NK-92 (cell line): ENCODE data around the gene LRSAM1.

ENCODE experiments used
- DNase-seq: peaks from one replicate; lab custom pipeline; 2025; ENCODE audit not compliant: unreplicated experiment; lab: John Stamatoyannopoulos, UW

Gene LRSAM1

DNA sequence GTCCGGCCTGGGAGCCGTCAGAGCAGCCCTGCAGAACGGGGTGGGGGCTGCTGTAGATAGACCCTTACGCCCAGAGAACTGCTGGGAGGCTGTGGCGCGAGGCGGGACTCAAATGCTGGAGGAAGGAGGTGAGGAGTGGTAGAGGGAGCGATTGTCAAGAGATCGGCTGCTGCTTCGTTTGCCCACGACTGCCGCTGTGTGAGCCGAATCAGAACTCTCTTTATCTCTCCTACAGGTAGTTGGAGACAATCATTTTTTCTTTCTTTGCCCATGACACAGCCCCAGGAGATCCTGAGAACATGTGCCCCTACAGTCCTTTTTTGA lies 26.7 kb upstream of the LRSAM1 start:
- no peak for DNase-seq

DNA sequence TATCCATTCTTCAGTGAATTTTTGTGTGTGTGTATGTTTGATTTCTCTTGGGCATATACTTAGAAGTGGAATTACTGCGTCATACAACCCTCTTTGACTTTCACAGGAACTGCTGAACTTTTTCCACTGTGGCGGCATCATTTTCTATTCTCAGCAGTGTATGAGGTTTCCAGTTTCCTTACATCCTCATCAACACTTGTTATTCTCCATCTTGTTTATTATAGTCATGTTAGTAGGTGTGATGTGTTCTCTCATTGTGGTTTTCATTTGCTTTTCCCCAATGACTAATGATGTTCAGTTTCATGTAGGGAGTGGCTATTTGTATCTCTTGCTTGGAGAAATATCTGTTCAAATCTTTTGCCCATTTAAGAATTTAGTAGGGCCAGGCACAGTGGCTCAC lies 24.6 kb upstream of the LRSAM1 start:
- DNase-seq = no peak

DNA sequence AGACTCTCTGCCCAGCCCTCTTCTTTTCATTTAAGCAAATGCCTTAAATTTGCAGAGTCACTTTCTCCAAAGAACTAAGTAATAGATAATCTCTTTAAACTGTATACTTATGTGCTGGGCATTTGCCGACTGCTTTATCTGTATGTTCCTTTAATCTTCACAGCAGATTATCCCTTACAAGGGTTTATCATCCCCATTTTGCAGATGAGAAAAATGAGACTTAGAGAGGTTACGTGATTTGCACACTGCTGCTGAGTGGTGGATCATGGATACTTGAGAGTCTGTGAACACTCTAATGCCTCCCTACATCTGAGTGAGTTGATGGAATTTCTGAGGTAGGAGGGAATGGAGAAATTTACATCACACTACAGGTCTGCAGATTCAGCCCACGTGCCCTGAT lies 23.0 kb upstream of the LRSAM1 start:
- DNase-seq = no peak

DNA sequence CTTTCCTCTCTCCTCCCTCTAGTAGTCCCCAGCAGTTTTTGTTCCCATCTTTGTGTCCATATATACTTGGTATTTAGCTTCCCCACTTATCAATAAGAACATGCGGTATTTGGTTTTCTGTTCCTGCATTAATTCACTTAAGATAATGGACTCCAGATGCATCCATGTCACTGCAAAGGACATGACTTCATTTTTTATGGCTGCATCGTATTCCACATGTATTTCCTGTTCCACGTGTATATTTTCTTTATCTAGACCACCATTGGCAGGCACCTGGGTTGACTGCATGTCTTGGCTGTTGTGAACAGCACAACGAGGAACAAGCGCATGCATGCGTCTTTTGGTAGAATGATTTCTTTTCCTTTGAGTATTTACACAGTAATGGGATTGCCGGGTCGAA lies 20.9 kb upstream of the LRSAM1 start:
- no peak for DNase-seq

DNA sequence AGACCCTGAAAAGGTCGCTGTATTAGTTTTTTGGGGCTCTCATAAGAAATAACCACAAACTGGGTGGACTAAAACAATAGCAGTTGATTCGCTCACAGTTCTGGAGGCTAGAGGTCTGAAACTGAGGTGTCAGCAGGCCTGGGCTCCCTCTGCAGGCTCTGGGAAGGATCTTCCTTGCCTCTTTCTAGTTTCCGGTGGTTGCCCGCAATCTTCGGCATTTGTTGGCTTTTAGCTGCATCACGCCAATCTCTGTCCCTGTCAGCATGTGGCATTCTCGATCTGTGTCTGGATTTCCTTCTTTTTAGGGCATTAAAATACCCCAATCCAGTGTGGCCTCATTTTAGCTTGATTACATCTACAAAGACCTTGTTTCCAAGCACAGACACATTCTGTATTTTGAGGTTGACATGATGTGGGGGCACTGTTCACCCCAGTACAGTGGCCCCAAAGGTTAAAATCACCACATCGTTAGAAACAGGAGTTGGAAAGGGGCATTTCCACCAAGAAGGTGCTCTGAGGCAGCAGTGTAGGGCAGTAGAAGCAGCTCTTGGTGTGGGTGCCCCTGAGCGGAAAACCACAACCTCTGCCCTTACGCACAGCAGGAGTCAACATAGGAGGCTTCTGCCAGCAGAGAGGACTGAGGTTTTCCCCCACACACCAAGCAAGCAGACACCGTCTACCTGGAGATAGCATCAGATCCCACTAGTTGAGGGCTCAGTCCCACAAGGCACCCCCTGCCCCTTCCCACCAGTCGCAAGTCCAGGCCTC lies 13.6 kb upstream of the LRSAM1 start:
- DNase-seq = no peak

DNA sequence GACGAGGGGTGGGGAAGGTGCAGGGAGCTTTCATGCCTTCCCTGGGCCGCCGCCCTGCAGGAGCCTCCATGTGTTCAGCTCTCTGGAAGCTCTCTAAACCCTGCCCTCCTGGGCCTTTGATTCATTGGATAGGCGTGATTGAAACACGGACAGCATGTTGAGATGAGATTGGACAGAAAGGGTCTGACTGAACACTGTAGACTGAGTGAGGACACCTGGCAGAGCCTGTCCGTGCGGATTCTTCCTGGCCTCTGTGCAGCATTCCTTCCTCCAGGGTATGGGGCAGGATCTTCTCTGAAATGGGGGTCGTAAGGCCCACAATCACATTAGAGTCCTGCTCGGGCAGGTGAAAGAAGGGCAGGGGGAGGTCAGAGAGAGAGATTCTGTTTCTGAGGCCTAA lies 12.9 kb upstream of the LRSAM1 start:
- DNase-seq = no peak

DNA sequence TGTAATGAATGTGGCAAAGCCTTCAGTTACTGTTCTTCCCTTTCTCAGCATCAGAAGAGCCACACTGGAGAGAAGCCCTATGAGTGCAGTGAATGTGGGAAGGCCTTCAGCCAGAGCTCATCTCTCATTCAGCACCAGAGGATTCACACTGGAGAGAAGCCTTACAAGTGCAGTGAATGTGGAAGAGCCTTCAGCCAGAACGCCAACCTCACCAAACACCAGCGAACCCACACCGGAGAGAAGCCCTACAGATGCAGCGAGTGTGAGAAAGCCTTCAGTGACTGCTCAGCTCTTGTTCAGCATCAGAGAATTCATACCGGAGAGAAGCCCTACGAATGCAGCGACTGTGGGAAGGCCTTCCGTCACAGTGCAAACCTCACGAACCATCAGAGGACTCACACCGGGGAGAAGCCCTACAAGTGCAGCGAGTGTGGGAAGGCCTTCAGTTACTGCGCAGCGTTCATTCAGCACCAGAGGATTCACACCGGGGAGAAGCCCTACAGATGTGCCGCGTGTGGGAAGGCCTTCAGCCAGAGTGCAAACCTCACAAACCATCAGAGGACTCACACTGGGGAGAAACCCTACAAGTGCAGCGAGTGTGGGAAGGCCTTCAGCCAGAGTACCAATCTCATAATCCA lies 6.9 kb upstream of the LRSAM1 start:
- DNase-seq = no peak

DNA sequence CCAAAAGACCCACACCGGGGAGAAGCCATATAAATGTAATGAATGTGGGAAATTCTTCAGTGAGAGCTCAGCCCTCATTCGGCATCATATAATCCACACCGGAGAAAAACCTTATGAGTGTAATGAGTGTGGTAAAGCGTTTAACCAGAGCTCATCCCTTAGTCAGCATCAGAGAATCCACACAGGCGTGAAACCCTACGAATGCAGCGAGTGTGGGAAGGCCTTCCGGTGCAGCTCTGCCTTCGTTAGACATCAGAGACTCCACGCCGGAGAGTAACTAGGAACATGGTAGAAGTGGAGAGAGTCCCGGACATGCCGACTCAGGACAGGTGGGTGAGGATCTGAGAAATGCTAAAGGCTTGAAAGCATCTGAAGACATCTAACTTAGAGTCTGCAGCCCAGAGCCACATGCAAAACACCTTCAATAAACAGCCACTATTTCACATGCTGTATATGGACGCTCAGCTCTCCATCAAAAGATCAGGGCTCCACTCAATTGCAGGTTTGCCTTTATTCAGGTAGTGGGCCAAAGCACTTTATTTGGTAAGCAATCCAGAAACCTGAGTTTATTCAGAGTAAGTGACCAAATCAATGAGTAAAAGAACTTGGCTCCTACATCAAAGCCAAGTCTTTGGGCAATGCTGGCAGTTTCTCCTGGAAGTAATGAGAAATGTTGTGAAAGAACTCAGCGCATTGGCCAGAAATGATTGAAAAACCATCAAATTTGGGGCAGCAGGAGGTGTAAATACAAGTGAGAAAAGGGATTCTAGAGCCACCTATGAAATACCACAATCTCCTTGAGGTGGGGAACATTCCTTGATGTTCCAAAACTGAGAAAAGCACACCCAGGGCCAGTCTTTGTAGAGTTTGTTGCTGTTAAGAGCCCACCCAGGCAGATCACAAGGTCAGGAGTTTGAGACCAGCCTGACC lies 6.1 kb upstream of the LRSAM1 start:
- DNase-seq = no peak

DNA sequence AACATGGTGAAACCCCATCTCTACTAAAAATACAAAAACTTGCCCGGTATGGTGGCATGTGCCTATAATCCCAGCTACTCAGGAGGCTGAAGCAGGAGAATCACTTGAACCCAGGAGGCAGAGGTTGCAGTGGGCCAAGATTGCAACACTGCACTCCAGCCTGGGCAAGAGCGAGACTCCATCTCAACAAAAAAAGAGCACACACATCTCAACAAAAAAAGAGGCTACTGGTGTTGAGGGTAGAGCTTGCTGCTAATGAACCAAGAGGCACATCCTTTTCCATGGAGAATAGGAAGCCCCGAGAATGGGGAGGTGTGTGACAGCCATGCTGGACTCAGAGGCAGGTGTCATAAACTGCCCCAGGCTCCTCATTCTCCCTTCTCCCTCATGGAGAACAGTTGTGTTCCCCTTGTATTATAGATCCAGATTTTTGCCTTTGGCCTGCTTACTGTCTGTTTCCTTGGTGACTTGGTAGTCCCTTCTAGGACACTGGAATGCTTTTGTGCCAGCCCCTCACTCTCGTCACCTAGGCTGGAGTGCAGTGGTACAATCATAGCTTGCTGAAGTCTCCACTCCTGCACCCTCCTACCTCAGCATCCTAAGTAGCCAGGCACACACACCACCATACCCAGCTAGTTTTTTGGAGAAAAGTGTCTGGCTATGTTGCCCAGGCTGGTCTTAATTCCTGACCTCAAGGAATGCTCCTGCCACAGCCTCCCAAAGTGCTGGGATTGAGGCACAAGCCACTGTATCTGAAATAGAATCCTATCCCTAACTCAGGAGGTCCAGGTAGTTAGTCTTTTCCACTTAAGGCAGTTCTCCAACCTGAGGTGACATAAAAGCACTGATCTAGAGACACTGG lies 5.2 kb upstream of the LRSAM1 start:
- DNase-seq = no peak

DNA sequence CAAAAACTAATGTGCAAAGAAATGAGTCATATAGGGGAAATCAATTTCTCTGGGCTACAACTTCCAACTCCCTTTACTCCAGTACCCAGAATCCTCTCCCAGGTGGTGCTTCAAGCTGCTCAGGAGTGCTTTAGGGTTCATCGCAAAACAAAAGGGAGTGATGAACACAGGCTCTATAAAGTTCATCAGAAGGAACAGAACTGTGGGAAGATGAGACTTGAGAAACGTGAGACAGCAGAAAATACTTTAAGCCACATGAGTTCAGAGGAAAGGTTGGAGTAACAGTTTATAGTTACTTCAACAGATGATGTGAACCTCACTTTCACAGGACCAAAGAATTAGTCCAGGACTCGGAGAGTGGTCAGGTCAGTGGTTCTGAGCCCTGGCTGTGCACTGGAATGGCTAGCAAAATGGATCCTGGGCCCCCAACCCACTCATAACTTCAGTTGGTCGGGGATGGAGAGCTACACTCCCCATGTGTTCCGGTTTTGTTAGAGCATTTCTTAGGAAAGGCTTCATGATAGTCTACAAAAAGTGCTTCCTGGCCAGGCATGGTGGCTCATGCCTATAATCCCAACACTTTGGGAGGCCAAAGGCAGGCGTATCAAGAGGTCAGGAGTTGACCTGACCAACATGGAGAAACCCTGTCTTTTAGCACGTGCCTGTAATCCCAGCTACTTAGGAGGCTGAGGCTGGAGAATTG lies 4.4 kb upstream of the LRSAM1 start:
- no peak for DNase-seq

DNA sequence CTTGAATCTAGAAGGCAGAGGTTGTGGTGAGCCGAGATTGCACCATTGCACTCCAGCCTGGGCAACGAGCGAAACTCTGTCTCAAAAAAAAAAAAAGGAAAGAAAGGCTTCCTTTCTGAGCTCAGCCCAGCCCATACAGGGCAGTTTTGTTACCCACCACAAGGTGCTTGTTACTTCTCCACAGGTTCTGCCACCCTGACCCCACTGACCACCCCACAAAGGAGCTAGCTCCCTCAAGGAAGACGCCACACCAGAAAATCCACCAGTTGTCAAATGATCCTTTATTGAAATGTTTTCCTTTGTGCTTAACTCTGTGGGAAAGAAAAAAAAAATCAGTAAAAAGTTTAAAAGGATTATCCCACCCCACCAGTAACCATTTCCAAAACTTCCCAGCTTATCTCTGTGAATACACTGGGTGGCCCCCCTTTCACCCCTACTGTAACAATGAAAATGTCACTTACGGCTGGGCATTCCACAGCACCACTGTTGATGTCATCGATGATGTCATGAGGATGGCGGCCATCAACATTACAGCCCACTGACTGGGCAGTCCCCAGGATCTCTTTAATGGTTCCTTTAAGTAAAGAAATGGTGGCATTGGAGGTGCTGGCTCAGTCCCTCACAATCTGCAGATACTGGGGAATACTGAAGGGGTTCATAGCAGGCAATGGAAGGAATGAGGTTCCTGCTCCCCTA lies 3.7 kb upstream of the LRSAM1 start:
- no peak for DNase-seq

DNA sequence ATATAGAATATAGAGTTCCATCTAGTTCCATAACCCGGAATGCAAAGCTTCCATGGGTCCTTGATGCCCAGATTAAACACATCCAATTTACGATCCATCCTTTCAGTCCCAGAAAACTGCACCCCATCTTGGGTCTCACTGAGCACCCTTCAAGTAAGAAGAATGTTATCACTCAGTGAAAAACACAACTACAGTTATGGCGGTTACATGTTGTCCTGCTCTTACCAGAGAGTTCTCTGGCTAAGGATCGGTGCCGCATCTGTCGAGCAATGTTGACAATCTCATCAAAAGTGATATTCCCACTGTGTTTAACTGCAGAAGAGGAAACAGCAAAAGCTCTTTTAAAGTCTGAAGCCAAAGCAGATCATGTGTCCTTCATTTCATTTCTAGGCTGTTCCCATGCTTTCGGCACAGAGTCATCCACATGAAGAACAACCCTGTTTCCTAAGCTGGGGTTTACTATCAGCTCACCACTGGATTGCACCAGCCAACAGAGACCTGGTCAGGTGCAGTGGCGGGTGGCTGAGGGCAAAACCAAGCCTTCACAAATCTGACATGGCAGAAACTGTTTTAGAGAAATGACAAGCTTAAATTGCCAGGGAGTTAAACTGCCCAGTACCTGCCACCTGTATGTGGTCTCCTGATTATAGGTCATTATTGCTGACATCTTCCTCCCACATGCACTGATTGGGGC lies 3.1 kb upstream of the LRSAM1 start:
- no peak for DNase-seq

DNA sequence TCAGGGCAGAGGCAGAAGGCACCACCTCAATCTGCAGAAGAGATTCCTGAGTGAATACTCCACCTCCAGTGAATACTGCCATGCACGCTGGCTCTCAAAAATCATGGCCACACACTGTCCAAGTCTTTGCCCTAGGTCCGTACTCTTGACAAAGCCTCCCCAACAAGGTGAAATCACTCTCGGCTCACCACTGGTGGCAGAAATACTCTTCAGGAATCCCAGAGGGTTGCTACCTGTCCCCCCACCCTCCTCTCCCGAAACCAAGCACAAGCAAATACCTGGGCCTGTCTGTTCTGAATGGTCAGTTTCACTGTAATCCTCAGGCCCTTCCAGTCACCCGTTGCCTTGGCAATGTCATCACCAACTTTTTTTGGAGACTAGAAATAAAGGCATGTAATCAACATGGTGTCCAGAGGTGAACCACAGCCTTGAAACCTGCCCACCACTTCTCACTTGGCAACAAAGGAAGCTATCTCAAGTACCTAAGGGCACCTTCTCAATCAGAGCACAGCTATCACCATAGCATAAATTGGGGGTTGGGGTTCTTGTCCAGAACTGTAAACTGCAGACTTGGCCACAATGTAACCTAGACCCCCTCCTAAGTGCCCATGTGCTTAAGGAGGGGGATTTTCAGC lies 1.9 kb upstream of the LRSAM1 start:
- DNase-seq = no peak

DNA sequence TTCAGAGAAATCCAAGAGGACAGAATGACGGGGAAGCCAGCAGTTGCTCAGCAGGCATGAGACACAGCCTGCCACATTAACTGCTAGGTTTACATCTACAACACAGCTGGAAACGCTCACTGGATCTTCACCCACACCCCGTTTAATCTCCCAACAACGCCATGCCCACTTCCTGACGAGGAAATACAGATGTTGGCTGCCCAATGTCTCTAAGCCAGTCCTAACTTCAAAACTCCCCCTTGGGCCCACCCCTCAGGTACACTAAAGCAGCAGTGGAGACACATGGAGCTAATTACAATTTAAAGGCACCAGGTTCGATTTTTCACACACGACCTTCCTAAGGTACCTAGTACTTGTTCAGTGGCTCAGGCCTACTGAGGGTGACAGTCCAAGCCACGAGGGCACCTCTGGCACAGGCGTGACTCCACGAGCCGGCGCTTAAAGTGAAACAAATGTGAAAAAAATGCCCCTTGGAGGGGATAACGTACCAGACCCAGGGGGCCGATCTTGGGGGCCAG lies 1.0 kb upstream of the LRSAM1 start:
- DNase-seq = no peak

DNA sequence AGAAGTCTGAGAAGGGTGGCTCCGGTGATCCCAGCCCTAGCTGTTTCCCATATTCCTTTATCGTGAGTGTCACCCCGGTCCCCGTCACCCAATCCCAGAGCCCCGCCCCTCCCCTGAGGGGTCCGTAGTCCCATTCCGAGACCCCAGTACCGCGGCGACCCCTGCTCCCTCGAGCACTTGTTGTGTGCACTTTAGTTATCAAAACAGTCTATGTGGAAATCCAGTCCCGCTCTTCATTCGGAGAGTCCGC lies 223 bp downstream of the LRSAM1 start:
- DNase-seq = no peak

DNA sequence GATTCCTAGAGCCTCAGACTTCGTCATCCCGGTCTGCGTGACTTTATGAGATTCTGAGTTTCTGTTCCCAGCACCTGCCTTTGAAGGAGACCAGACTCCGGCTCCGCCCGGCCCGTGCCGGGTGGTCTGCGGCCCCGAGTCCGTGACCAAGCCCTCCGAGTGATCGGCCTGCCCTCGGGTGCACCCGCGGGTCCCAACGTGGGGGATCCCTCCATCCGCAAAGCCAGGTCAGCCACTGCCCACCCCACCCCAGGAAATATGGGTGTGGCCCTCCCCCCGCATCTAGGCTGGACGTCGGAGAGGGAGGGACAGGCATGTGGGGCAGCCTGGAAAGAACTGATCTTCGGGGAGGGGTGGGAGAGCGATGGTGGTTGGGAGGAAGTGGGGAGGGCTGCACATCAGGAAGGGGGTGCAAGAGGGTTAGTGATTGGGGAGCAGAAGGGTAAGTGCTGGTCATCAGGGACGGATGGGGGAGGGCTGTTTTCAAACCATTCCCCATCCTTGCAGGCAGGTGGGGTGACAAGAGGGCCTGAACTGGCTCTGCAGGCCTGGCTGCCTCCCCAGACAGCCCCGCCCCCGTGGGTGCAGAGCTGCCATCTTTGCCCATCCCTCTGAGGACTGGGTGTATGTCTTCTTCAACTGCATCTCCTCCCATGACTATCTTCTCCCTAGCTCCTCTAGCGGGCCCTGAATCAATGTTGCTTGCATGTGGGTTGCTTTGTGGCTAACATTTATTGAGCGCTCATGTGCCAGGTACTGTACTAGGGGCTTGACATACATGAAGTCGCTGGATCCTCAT lies 747 bp downstream of the LRSAM1 start:
- no peak for DNase-seq

DNA sequence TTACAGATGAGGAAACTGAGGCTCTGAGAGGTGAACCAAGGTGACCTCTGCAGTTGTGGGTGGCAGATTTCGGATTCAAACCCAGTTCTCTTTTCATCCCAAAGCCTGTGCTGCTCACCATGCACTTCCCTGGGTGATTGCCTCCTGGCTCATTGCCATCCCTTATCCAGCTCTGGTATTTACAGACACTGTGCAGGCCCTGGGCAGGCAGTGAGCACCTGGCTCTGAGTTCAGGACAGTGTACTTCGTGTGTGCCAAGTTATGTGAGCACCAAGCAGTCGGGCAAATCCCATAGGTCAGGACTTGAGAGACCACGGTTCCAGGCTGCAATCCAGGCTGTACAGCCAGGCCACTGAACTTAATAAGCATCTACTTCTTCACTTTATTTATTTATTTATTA lies 1.4 kb downstream of the LRSAM1 start:
- DNase-seq = no peak

DNA sequence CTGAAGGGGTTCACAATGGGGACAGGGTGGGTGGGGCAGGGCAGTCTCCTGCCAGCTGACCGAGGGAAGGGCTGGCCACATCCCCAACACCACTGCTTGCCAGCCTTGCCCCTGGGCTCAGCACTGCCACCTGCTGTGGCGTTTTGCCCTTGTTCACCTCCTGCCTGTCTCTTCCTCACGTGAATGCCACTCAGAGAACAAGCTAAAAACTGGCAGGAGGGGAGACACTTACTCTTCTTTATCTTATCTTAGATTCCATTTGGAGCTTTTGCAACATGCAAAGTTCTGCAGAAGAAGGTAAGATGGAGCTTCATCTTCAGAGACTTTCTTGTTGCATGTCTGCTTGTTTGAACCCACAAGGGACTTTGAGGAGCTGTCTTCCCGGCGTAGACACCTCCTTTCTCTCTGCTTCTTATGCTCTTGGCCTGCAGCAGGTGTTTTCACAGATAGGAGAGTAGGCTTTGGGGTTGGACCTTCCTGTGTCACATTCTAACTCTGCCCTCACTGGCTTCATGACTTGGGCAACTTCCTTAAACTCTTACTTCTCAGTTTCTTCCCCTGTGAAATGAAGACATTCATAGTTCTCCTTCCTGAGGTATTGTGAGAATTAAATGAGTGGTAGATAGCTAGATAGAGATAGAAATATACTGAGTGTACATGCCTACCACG lies 4.1 kb downstream of the LRSAM1 start:
- DNase-seq = no peak
